ENCODE results near the gene OPTC. TPM values are rescaled to one million over a fixed set of nuclear protein-coding genes. Genes with fewer than 3 reads are reported as not detected.

The OPTC gene
- total and polyA plus RNA-seq, 7 donors, result not detected

- intact Hi-C loops (cut with DNase I), result no loop called here
- Histone ChIP-seq H3K27me3 (no peaks in the 10 kb centered on the region), H3K27ac (peak overlapping the region in 2 of 4 donors; percentile 39 to 71), H3K4me3 (no peak overlapping the region), H3K4me1 (peaks cover 0 to 47% (median 41%) of the 10 kb centered on the region in 4 donors), H3K9me3 (no peaks in the 10 kb centered on the region), H3K36me3 (no peaks in the 10 kb centered on the region)
- TF ChIP-seq POLR2AphosphoS5 (IDR thresholded peaks at IDR 0.05), result no peak
- TF ChIP-seq POLR2A (IDR thresholded peaks at IDR 0.05), result no peak
- no peak for TF ChIP-seq CTCF (IDR thresholded peaks at IDR 0.05)
- TF ChIP-seq EP300 (IDR thresholded peaks at IDR 0.05), result no peak
- WGBS, 2 donors, result 73 to 89% methylated on average over 6 of the region's 6 CpGs
- peak; percentile 20 for DNase-seq
Measured at GRCh38 chr1:203528976-203529835, 35.3 kb downstream of the OPTC start.

GRCh38 chr1:203531063-203531462 lies 37.1 kb downstream of the OPTC start:
- Histone ChIP-seq H3K27me3 (no peaks in the 10 kb centered on the region), H3K4me1 (peaks cover 0 to 43% (median 37%) of the 10 kb centered on the region in 4 donors), H3K9me3 (no peaks in the 10 kb centered on the region), H3K36me3 (no peaks in the 10 kb centered on the region), H3K4me3 (no peak overlapping the region), H3K27ac (peak overlapping the region in 2 of 4 donors; percentile 22 to 33)
- peak; percentile 30 for DNase-seq
- intact Hi-C loops (cut with DNase I), result no loop called here
- no peak for TF ChIP-seq CTCF (IDR thresholded peaks at IDR 0.05)
- no peak for TF ChIP-seq POLR2A (IDR thresholded peaks at IDR 0.05)
- TF ChIP-seq POLR2AphosphoS5 (IDR thresholded peaks at IDR 0.05), result no peak
- TF ChIP-seq EP300 (IDR thresholded peaks at IDR 0.05), result no peak
- 82 to 91% methylated on average over 3 of the region's 3 CpGs for WGBS, 2 donors

GRCh38 chr1:203534012-203534411 lies 40.1 kb downstream of the OPTC start:
- H3K4me1 ChIP-seq, result peaks cover 0 to 60% (median 48%) of the 10 kb centered on the region in 4 donors
- intact Hi-C loops (cut with DNase I), result loop anchor here (2.0 kb wide), 1 partner anchor 23 kb away; no protein-coding TSS in a partner anchor
- H3K36me3 ChIP-seq, result no peaks in the 10 kb centered on the region
- TF ChIP-seq EP300 (IDR thresholded peaks at IDR 0.05), result peak in 2 of 4 donors; percentile 16 to 42
- TF ChIP-seq CTCF (IDR thresholded peaks at IDR 0.05), result no peak
- TF ChIP-seq POLR2AphosphoS5 (IDR thresholded peaks at IDR 0.05), result peak in 1 of 4 donors; percentile 63
- no peak for TF ChIP-seq POLR2A (IDR thresholded peaks at IDR 0.05)
- no peak overlapping the region for H3K4me3 ChIP-seq
- peak overlapping the region; percentile 80 to 97 (median 87) for H3K27ac ChIP-seq
- no peaks in the 10 kb centered on the region for H3K9me3 ChIP-seq
- DNase-seq, result no peak
- H3K27me3 ChIP-seq, result no peaks in the 10 kb centered on the region

- H3K9me3 ChIP-seq, result no peaks in the 10 kb centered on the region
- no peak overlapping the region for H3K4me3 ChIP-seq
- TF ChIP-seq CTCF (IDR thresholded peaks at IDR 0.05), result no peak
- peak; percentile 87 to 96 (median 94) for TF ChIP-seq EP300 (IDR thresholded peaks at IDR 0.05)
- TF ChIP-seq POLR2AphosphoS5 (IDR thresholded peaks at IDR 0.05), result peak; percentile 98 to 99 (median 99)
- no peak for TF ChIP-seq POLR2A (IDR thresholded peaks at IDR 0.05)
- peak overlapping the region; percentile 80 to 97 (median 87) for H3K27ac ChIP-seq
- H3K4me1 ChIP-seq, result peaks cover 0 to 63% (median 49%) of the 10 kb centered on the region in 4 donors
- peak; percentile 98 for DNase-seq
- H3K36me3 ChIP-seq, result no peaks in the 10 kb centered on the region
- intact Hi-C loops (cut with DNase I), result loop anchor here (2.0 kb wide), 1 partner anchor 22 kb away; no protein-coding TSS in a partner anchor
- 82 to 85% methylated on average over 3 of the region's 3 CpGs for WGBS, 2 donors
- H3K27me3 ChIP-seq, result no peaks in the 10 kb centered on the region
Measured at GRCh38 chr1:203534526-203534925, 40.6 kb downstream of the OPTC start.

Data from sigmoid colon (tissue), 7 donors.